ENCODE results near the gene SPRR2G.
"Not testable (repeated sequence)": the region's sequence is repeated elsewhere in the genome, so short reads cannot be mapped to it uniquely, and the experiment has no call there.

The SPRR2G gene

GRCh38 chr1:153150846-153151245, at the start of gene SPRR2G:
Gene SPRR2G, minus strand, starts transcription at chr1:153150890. Its CDS starts 780 bp downstream, at chr1:153150110.
- Histone ChIP-seq H3K4me3 (ENCODE audit: low read length) (no peak within 1 kb of the TSS), H3K27me3 (ENCODE audit: control insufficient read depth, insufficient read depth, low read length) (no peaks in the 10 kb centered on the region), H3K9me3 (ENCODE audit: control insufficient read depth, low read length) (no peaks in the 10 kb centered on the region), H3K36me3 (ENCODE audit: control insufficient read depth, insufficient read depth, low read length) (no peaks in the 10 kb centered on the region), H3K9ac (ENCODE audit: low read length) (no peak within 1 kb of the TSS), H3K4me1 (ENCODE audit: control insufficient read depth, insufficient read depth, low read length) (no peaks in the 10 kb centered on the region)

- Histone ChIP-seq H3K9me3 (ENCODE audit: control insufficient read depth, low read length) (no peaks in the 10 kb centered on the region), H3K9ac (ENCODE audit: low read length) (no peak overlapping the region), H3K4me1 (ENCODE audit: control insufficient read depth, insufficient read depth, low read length) (no peaks in the 10 kb centered on the region), H3K4me3 (ENCODE audit: low read length) (no peak overlapping the region), H3K27me3 (ENCODE audit: control insufficient read depth, insufficient read depth, low read length) (no peaks in the 10 kb centered on the region), H3K36me3 (ENCODE audit: control insufficient read depth, insufficient read depth, low read length) (no peaks in the 10 kb centered on the region)
Measured at GRCh38 chr1:153195216-153195615, 44.5 kb upstream of the SPRR2G start.

DNA sequence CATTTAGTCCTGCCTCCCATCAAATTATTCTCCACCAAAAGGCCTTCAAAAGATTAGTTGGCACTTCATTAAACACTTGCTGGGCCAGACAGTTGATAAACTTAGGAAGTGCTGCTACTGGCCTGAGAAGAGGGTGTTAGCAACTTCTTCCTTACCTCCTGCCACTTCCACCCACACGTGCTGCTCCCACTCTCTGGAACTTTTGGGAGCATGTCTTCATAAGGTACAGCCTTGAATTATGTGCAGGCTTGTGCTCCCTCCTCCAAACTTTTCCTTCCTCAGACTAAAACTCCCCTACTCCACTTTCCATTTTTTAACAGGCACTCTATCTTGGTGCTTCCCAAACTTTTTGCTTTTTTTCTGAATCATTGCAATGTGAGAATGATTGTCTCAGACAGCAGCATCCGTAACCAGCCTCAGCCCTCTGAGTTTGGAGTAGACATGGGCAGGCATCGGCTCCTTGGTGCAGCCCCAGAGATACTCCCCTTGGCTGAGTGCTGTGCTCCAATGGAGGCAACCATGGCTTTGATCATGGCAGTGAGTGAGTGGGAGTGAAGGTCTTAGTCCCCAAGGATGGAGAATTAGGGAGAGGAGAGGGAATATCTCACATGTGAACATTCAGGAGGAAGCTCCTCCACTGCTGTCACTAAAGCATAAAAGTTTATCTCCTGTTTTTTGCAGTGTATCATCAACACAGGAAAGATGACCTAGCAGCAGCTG, 43.8 kb upstream of the SPRR2G start:
- H3K4me1 ChIP-seq (ENCODE audit: control insufficient read depth, insufficient read depth, low read length), result no peaks in the 10 kb centered on the region
- H3K9ac ChIP-seq (ENCODE audit: low read length), result no peak overlapping the region
- H3K36me3 ChIP-seq (ENCODE audit: control insufficient read depth, insufficient read depth, low read length), result no peaks in the 10 kb centered on the region
- no peak overlapping the region for H3K4me3 ChIP-seq (ENCODE audit: low read length)
- no peaks in the 10 kb centered on the region for H3K9me3 ChIP-seq (ENCODE audit: control insufficient read depth, low read length)
- no peaks in the 10 kb centered on the region for H3K27me3 ChIP-seq (ENCODE audit: control insufficient read depth, insufficient read depth, low read length)

DNA sequence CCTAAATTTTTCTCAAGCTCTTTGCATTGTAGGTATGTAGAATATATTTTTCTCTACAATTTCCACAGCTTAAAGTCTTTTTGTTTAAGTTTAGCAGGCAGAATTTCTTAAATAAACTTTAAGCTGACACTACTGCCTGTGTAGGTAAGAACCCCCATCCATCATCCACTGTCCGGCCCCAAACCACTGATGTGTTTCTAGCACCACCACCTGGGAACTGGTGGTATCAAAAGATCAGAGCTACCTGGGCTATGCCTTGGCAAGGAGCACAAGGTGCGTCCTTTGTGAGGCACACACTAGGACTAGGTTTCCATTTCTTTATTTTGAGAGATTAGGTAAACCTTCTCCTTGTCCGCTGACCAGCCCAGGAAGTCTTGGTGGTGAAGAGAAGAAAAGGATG, 42.0 kb upstream of the SPRR2G start:
- no peaks in the 10 kb centered on the region for H3K4me1 ChIP-seq (ENCODE audit: control insufficient read depth, insufficient read depth, low read length)
- H3K4me3 ChIP-seq (ENCODE audit: low read length), result no peak overlapping the region
- no peaks in the 10 kb centered on the region for H3K36me3 ChIP-seq (ENCODE audit: control insufficient read depth, insufficient read depth, low read length)
- H3K9me3 ChIP-seq (ENCODE audit: control insufficient read depth, low read length), result no peaks in the 10 kb centered on the region
- no peaks in the 10 kb centered on the region for H3K27me3 ChIP-seq (ENCODE audit: control insufficient read depth, insufficient read depth, low read length)
- no peak overlapping the region for H3K9ac ChIP-seq (ENCODE audit: low read length)

GRCh38 chr1:153190373-153190772, 39.7 kb upstream of the SPRR2G start:
- H3K36me3 ChIP-seq (ENCODE audit: control insufficient read depth, insufficient read depth, low read length), result no peaks in the 10 kb centered on the region
- H3K9me3 ChIP-seq (ENCODE audit: control insufficient read depth, low read length), result no peaks in the 10 kb centered on the region
- no peak overlapping the region for H3K9ac ChIP-seq (ENCODE audit: low read length)
- no peaks in the 10 kb centered on the region for H3K27me3 ChIP-seq (ENCODE audit: control insufficient read depth, insufficient read depth, low read length)
- no peak overlapping the region for H3K4me3 ChIP-seq (ENCODE audit: low read length)
- H3K4me1 ChIP-seq (ENCODE audit: control insufficient read depth, insufficient read depth, low read length), result no peaks in the 10 kb centered on the region

GRCh38 chr1:153188301-153188700, 37.6 kb upstream of the SPRR2G start:
- H3K4me1 ChIP-seq (ENCODE audit: control insufficient read depth, insufficient read depth, low read length); H3K9me3 ChIP-seq (ENCODE audit: control insufficient read depth, low read length); H3K36me3 ChIP-seq (ENCODE audit: control insufficient read depth, insufficient read depth, low read length); H3K4me3 ChIP-seq (ENCODE audit: low read length); H3K9ac ChIP-seq (ENCODE audit: low read length); H3K27me3 ChIP-seq (ENCODE audit: control insufficient read depth, insufficient read depth, low read length): not testable (repeated sequence)

DNA sequence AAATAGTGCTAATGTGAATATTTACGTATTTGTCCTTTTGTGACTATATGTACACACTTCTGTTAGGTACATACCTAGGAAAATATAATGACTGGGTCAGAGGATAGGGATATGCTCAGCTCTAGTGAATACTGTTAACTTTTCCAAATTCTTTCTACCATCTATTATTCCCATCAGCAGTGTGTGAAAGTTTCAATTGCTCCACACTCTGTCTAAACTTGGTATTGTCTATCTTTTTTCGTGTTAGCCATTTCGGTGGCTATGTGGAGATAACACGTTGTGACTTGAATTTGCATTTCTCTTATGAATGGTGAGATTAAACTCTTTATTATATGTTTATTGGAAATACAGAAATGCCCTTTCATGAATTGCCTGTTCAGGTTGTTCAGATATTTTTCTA, 29.9 kb upstream of the SPRR2G start:
- H3K27me3 ChIP-seq (ENCODE audit: control insufficient read depth, insufficient read depth, low read length), result no peaks in the 10 kb centered on the region

DNA sequence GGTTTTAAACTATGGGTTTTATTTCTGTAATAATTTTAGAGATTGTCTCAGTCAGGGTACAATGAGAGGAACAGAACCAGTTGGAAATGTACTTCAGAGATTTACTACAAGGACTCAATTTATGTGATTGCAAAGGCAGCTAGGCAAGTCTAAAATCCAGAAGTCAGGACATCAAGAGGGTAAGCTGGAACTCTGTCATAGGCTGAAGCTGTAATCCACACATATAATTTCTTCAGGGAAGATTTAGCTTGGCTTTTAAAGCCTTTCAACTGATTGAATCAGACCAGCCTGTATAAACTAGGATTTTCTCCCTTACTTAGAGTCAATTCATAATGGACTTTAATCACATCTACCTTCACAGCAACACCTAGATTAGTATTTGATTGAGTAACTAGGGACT, 28.2 kb upstream of the SPRR2G start:
- no peaks in the 10 kb centered on the region for H3K4me1 ChIP-seq (ENCODE audit: control insufficient read depth, insufficient read depth, low read length)
- H3K9ac ChIP-seq (ENCODE audit: low read length), result no peak overlapping the region
- no peak overlapping the region for H3K4me3 ChIP-seq (ENCODE audit: low read length)
- no peaks in the 10 kb centered on the region for H3K27me3 ChIP-seq (ENCODE audit: control insufficient read depth, insufficient read depth, low read length)
- no peaks in the 10 kb centered on the region for H3K9me3 ChIP-seq (ENCODE audit: control insufficient read depth, low read length)
- H3K36me3 ChIP-seq (ENCODE audit: control insufficient read depth, insufficient read depth, low read length), result no peaks in the 10 kb centered on the region

More for the DNA sequence above, 29.9 kb upstream of the SPRR2G start:
- no peaks in the 10 kb centered on the region for H3K9me3 ChIP-seq (ENCODE audit: control insufficient read depth, low read length)
- H3K4me3 ChIP-seq (ENCODE audit: low read length), result no peak overlapping the region
- H3K4me1 ChIP-seq (ENCODE audit: control insufficient read depth, insufficient read depth, low read length), result no peaks in the 10 kb centered on the region
- H3K9ac ChIP-seq (ENCODE audit: low read length), result no peak overlapping the region
- H3K36me3 ChIP-seq (ENCODE audit: control insufficient read depth, insufficient read depth, low read length), result no peaks in the 10 kb centered on the region

DNA sequence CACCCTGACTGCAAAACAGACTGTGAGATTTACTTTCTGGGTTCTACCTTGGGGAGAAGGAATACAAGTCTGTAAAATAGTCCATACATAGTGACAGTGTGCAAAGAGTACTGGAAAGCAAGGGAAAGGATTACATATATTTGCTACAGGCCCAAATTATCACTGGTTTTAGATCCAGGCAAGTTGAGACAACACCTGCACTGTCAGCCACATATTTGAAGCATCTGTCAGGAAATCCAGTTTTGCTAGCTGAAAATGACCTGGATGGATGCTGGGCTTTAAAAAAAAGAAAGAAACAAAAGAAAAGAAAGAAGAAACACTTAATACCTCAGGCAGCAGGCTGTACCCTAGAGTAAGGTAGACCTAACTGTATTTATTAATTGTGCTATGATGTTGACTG, 23.9 kb upstream of the SPRR2G start:
- Histone ChIP-seq H3K36me3 (ENCODE audit: control insufficient read depth, insufficient read depth, low read length) (no peaks in the 10 kb centered on the region), H3K27me3 (ENCODE audit: control insufficient read depth, insufficient read depth, low read length) (no peaks in the 10 kb centered on the region), H3K9me3 (ENCODE audit: control insufficient read depth, low read length) (no peaks in the 10 kb centered on the region), H3K9ac (ENCODE audit: low read length) (no peak overlapping the region), H3K4me3 (ENCODE audit: low read length) (no peak overlapping the region), H3K4me1 (ENCODE audit: control insufficient read depth, insufficient read depth, low read length) (no peaks in the 10 kb centered on the region)

DNA sequence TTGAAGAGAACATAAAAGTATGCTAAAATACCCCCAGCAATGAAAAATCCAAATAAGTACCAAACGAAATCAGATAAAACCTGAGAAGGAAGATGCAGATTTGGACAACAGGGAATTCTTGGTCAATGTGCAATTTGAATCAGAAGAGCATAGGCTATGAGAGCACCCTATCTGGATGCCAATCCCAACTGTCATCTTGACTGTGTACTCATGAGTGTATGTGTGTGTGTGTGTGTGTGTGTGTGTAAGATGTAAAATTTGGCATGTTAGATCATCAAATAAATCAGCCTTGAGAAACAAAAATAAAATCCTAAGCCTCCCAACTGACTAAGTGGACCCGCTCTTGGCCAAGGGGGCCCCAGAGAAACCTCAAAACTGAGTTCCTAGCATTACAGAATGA, 18.0 kb upstream of the SPRR2G start:
- Histone ChIP-seq H3K4me1 (ENCODE audit: control insufficient read depth, insufficient read depth, low read length) (no peaks in the 10 kb centered on the region), H3K9me3 (ENCODE audit: control insufficient read depth, low read length) (no peaks in the 10 kb centered on the region), H3K4me3 (ENCODE audit: low read length) (no peak overlapping the region), H3K27me3 (ENCODE audit: control insufficient read depth, insufficient read depth, low read length) (no peaks in the 10 kb centered on the region), H3K9ac (ENCODE audit: low read length) (no peak overlapping the region), H3K36me3 (ENCODE audit: control insufficient read depth, insufficient read depth, low read length) (no peaks in the 10 kb centered on the region)

GRCh38 chr1:153155541-153155940, 4.9 kb upstream of the SPRR2G start:
- H3K4me1 ChIP-seq (ENCODE audit: control insufficient read depth, insufficient read depth, low read length), result no peaks in the 10 kb centered on the region
- no peaks in the 10 kb centered on the region for H3K36me3 ChIP-seq (ENCODE audit: control insufficient read depth, insufficient read depth, low read length)
- no peak overlapping the region for H3K4me3 ChIP-seq (ENCODE audit: low read length)
- no peak overlapping the region for H3K9ac ChIP-seq (ENCODE audit: low read length)
- no peaks in the 10 kb centered on the region for H3K27me3 ChIP-seq (ENCODE audit: control insufficient read depth, insufficient read depth, low read length)
- H3K9me3 ChIP-seq (ENCODE audit: control insufficient read depth, low read length), result no peaks in the 10 kb centered on the region

DNA sequence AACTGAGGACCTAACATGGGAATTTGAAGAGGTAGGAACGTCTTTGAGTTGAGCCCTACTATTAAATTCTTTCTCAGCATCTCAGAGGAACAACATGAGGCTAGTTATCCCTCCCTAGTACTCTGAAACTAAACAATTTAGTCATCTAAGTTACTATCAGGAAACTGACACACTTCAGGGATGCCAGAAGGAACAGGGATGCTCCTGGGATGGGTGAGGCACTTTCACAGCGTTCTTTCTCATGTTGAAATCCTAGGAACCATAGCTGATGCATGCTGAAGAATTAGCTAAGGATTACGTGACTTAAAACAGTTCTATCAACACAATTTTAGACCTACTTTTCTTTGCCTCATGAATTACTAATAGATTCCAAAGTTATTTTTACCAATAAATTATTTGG, 1.8 kb upstream of the SPRR2G start:
- Histone ChIP-seq H3K4me3 (ENCODE audit: low read length) (no peak overlapping the region), H3K36me3 (ENCODE audit: control insufficient read depth, insufficient read depth, low read length) (no peaks in the 10 kb centered on the region), H3K4me1 (ENCODE audit: control insufficient read depth, insufficient read depth, low read length) (no peaks in the 10 kb centered on the region)

GRCh38 chr1:153141377-153141776, 9.3 kb downstream of the SPRR2G start:
- Histone ChIP-seq H3K9me3 (ENCODE audit: control insufficient read depth, low read length) (no peaks in the 10 kb centered on the region), H3K36me3 (ENCODE audit: control insufficient read depth, insufficient read depth, low read length) (no peaks in the 10 kb centered on the region), H3K9ac (ENCODE audit: low read length) (no peak overlapping the region), H3K4me1 (ENCODE audit: control insufficient read depth, insufficient read depth, low read length) (no peaks in the 10 kb centered on the region), H3K4me3 (ENCODE audit: low read length) (no peak overlapping the region), H3K27me3 (ENCODE audit: control insufficient read depth, insufficient read depth, low read length) (no peaks in the 10 kb centered on the region)

More for the DNA sequence above, 1.8 kb upstream of the SPRR2G start:
- Histone ChIP-seq H3K9me3 (ENCODE audit: control insufficient read depth, low read length) (no peaks in the 10 kb centered on the region), H3K27me3 (ENCODE audit: control insufficient read depth, insufficient read depth, low read length) (no peaks in the 10 kb centered on the region), H3K9ac (ENCODE audit: low read length) (no peak overlapping the region)

Measured in mucosa of stomach (tissue), 1 donor.